ENCODE results near the gene PPP1R10.

PPP1R10 gene

GRCh38 chr6:30597315-30598144 lies 19.5 kb downstream of the PPP1R10 start:
- DNase-seq = peak; percentile 47 to 62

- DNase-seq = no peak
Measured at GRCh38 chr6:30592287-30592686, 24.8 kb downstream of the PPP1R10 start.

GRCh38 chr6:30591008-30591407 lies 26.0 kb downstream of the PPP1R10 start:
- DNase-seq = no peak

- no peak for DNase-seq
Measured at GRCh38 chr6:30590509-30590908, 26.5 kb downstream of the PPP1R10 start.

- DNase-seq = no peak
Measured at GRCh38 chr6:30589754-30590358, 27.2 kb downstream of the PPP1R10 start.

- DNase-seq = no peak
Measured at GRCh38 chr6:30583921-30584320, 33.1 kb downstream of the PPP1R10 start.

- no peak for DNase-seq
Measured at GRCh38 chr6:30578051-30578450, 39.0 kb downstream of the PPP1R10 start.

- DNase-seq = no peak
Measured at GRCh38 chr6:30573113-30573512, 43.9 kb downstream of the PPP1R10 start.

- DNase-seq = no peak
Measured at GRCh38 chr6:30572148-30572547, 44.9 kb downstream of the PPP1R10 start.

- no peak for DNase-seq
Measured at GRCh38 chr6:30571762-30572082, 45.3 kb downstream of the PPP1R10 start.

GRCh38 chr6:30571075-30571761 lies 45.8 kb downstream of the PPP1R10 start, which contains the start of gene ABCF1:
TSS of gene ABCF1 (plus strand) at chr6:30571442. CDS start at chr6:30571488, 46 bp downstream.
- DNase-seq = peak; percentile 90 to 91

GRCh38 chr6:30570740-30571074 lies 46.3 kb downstream of the PPP1R10 start:
- peak in 1 of 2 experiments; percentile 34 for DNase-seq

GRCh38 chr6:30570263-30570662 lies 46.8 kb downstream of the PPP1R10 start:
- DNase-seq = no peak

- DNase-seq = no peak
Measured at GRCh38 chr6:30568245-30568644, 48.8 kb downstream of the PPP1R10 start.

GRCh38 chr6:30565772-30566171 lies 51.3 kb downstream of the PPP1R10 start:
- DNase-seq = no peak

GRCh38 chr6:30564114-30564513 lies 52.9 kb downstream of the PPP1R10 start:
- DNase-seq = no peak

GRCh38 chr6:30562470-30563425 lies 54.3 kb downstream of the PPP1R10 start:
- no peak for DNase-seq

GRCh38 chr6:30560930-30561329 lies 56.1 kb downstream of the PPP1R10 start:
- DNase-seq = no peak

GRCh38 chr6:30557683-30557981 lies 59.4 kb downstream of the PPP1R10 start:
- DNase-seq = peak; percentile 62 to 77

- peak; percentile 86 to 91 for DNase-seq
Measured at GRCh38 chr6:30556906-30557682, 59.9 kb downstream of the PPP1R10 start, which contains the start of gene PRR3. TSS of gene PRR3 (plus strand) at chr6:30557295. CDS start at chr6:30557345, 50 bp downstream.

GRCh38 chr6:30556066-30556905 lies 60.8 kb downstream of the PPP1R10 start, which contains the start of gene GNL1:
TSS of gene GNL1 (minus strand) at chr6:30556489. CDS start at chr6:30556203, 286 bp downstream.
- peak; percentile 72 to 80 for DNase-seq
